Measurements from ENCODE around the gene RHBDF2. TPM values are rescaled to one million over a fixed set of nuclear protein-coding genes. Genes with fewer than 3 reads are reported as not detected.

RHBDF2 gene
- total RNA-seq, 1 experiment from 2014 or later = 39.6 TPM

- ChIA-PET POLR2A (ENCODE audit: unreplicated experiment) (no interaction called here), CTCF (interaction anchor here (0.6 kb wide), 1 partner anchor 196 kb away, joined by 4 read pairs; no protein-coding TSS in a partner anchor)
- no peaks in the 10 kb centered on the region for H3K9me3 ChIP-seq (ENCODE audit: insufficient read depth, low read depth)
- no TSS peak for BruUV-seq (replicated peaks)
- peak in 1 of 2 experiments; percentile 26 for DNase-seq
- H3K4me2 ChIP-seq = peak overlapping the region; percentile 93
- H3K36me3 ChIP-seq (ENCODE audit: low read depth) = no peaks in the 10 kb centered on the region
- intact Hi-C loops (cut with micrococcal nuclease; ENCODE audit: unreplicated experiment) = no loop called here
- H4K20me1 ChIP-seq (ENCODE audit: insufficient read depth) = no peaks in the 10 kb centered on the region
- TF ChIP-seq EZH2 (IDR thresholded peaks at IDR 0.05; ENCODE audit: low read depth) (no peak), CTCF (conservative IDR thresholded peaks at IDR 0.05) (no peak)
- H2AFZ ChIP-seq = no peak overlapping the region
- H3K4me3 ChIP-seq = no peak overlapping the region
- no peaks in the 10 kb centered on the region for H3K9me2 ChIP-seq (ENCODE audit: insufficient read depth)
- no peak overlapping the region for H3K27ac ChIP-seq
- peaks cover 16% of the 10 kb centered on the region; the same call in 1 of the 2 replicates for H3K4me1 ChIP-seq (replicated peaks; ENCODE audit: insufficient read depth)
- H3F3A ChIP-seq (ENCODE audit: insufficient read depth, low read depth) = no peaks in the 10 kb centered on the region
- H3K27me3 ChIP-seq (ENCODE audit: insufficient read depth, low read depth) = no peaks in the 10 kb centered on the region
- no peaks in the 10 kb centered on the region for H3K79me2 ChIP-seq (ENCODE audit: low read depth)
Measured at GRCh38 chr17:76499267-76499667, 2.0 kb downstream of the RHBDF2 start.

GRCh38 chr17:76498876-76499251, 2.4 kb downstream of the RHBDF2 start:
- no peak for TF ChIP-seq CTCF (conservative IDR thresholded peaks at IDR 0.05)
- TF ChIP-seq EZH2 (IDR thresholded peaks at IDR 0.05; ENCODE audit: low read depth) = no peak
- intact Hi-C loops (cut with micrococcal nuclease; ENCODE audit: unreplicated experiment) = no loop called here
- Histone ChIP-seq H3K4me1 (replicated peaks; ENCODE audit: insufficient read depth) (peaks cover 16% of the 10 kb centered on the region; the same call in 1 of the 2 replicates), H4K20me1 (ENCODE audit: insufficient read depth) (no peaks in the 10 kb centered on the region), H3K9me2 (ENCODE audit: insufficient read depth) (no peaks in the 10 kb centered on the region), H3K4me2 (peak overlapping the region; percentile 93), H2AFZ (no peak overlapping the region), H3K9me3 (ENCODE audit: insufficient read depth, low read depth) (no peaks in the 10 kb centered on the region), H3K4me3 (no peak overlapping the region), H3F3A (ENCODE audit: insufficient read depth, low read depth) (no peaks in the 10 kb centered on the region), H3K79me2 (ENCODE audit: low read depth) (no peaks in the 10 kb centered on the region), H3K36me3 (ENCODE audit: low read depth) (no peaks in the 10 kb centered on the region), H3K27me3 (ENCODE audit: insufficient read depth, low read depth) (no peaks in the 10 kb centered on the region), H3K27ac (no peak overlapping the region)
- ChIA-PET CTCF (interaction anchor here (0.6 kb wide), 1 partner anchor 196 kb away, joined by 4 read pairs; no protein-coding TSS in a partner anchor), POLR2A (ENCODE audit: unreplicated experiment) (no interaction called here)
- DNase-seq = no peak
- no TSS peak for BruUV-seq (replicated peaks)

GRCh38 chr17:76497979-76498875, 3.0 kb downstream of the RHBDF2 start:
- intact Hi-C loops (cut with micrococcal nuclease; ENCODE audit: unreplicated experiment) = no loop called here
- Histone ChIP-seq H3K27ac (no peak overlapping the region), H3K4me2 (no peak overlapping the region), H4K20me1 (ENCODE audit: insufficient read depth) (no peaks in the 10 kb centered on the region), H2AFZ (no peak overlapping the region), H3F3A (ENCODE audit: insufficient read depth, low read depth) (no peaks in the 10 kb centered on the region), H3K4me1 (replicated peaks; ENCODE audit: insufficient read depth) (peaks cover 16% of the 10 kb centered on the region; the same call in 1 of the 2 replicates), H3K79me2 (ENCODE audit: low read depth) (no peaks in the 10 kb centered on the region), H3K27me3 (ENCODE audit: insufficient read depth, low read depth) (no peaks in the 10 kb centered on the region), H3K4me3 (no peak overlapping the region), H3K9me2 (ENCODE audit: insufficient read depth) (no peaks in the 10 kb centered on the region), H3K9me3 (ENCODE audit: insufficient read depth, low read depth) (no peaks in the 10 kb centered on the region), H3K36me3 (ENCODE audit: low read depth) (no peaks in the 10 kb centered on the region)
- TF ChIP-seq CTCF (conservative IDR thresholded peaks at IDR 0.05) (no peak), EZH2 (IDR thresholded peaks at IDR 0.05; ENCODE audit: low read depth) (no peak)
- CTCF ChIA-PET = interaction anchor here (0.6 kb wide), 1 partner anchor 195 kb away, joined by 4 read pairs; no protein-coding TSS in a partner anchor
- DNase-seq = no peak
- POLR2A ChIA-PET (ENCODE audit: unreplicated experiment) = no interaction called here
- BruUV-seq (replicated peaks) = no TSS peak

Data from PC-9 (cell line).